Stimulated activated CD8-positive, alpha-beta memory T cell treated with anti-CD3 and anti-CD28 coated beads, Interleukin-7, amount 100 ng/mL, for 48 hours (primary cell): ENCODE results near the gene KCTD10.

Experiments
- DNase-seq, 2 donors: peaks; one replicate each; pipeline ENCODE4 v3.0.0-alpha.2; 2020; ENCODE audit warnings: low read depth in 1 of 2; ENCODE audit errors: extremely low read depth in 1 of 2

The KCTD10 gene

DNA sequence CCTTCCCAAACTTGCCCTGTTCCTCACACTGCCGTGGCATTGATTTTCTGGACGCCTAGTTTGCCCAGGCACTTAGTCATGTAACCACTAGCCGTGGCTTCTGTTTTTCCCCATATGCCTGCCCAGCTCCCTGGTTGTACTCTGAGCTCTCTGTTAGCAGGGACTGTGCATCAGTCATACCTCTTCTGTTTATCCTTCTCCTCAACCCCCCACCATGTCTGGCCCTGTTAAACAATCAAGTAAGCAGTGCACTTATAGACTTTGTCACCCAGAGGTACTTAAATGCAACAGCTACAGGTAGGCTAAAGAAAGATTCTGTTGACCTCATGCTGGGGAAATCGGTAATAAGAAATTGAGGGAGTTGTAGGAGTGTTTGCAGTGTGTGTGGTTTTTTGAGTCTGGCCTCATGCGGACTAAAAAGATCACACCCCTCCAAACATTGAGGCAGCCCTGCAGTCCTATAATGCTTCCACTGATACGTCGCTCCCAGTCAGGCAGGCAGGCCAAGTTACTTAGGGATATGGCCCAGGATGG, 17.3 kb upstream of the KCTD10 start:
- no peak for DNase-seq

- DNase-seq = no peak
Observed at GRCh38 chr12:109493938-109494337, 16.8 kb upstream of the KCTD10 start.

- DNase-seq = no peak
Observed at GRCh38 chr12:109493090-109493489, 16.0 kb upstream of the KCTD10 start.

- DNase-seq = no peak
Observed at GRCh38 chr12:109492371-109492770, 15.3 kb upstream of the KCTD10 start.

- DNase-seq = no peak
Observed at GRCh38 chr12:109491671-109492070, 14.6 kb upstream of the KCTD10 start.

GRCh38 chr12:109489955-109490565, 13.0 kb upstream of the KCTD10 start:
- no peak for DNase-seq

DNA sequence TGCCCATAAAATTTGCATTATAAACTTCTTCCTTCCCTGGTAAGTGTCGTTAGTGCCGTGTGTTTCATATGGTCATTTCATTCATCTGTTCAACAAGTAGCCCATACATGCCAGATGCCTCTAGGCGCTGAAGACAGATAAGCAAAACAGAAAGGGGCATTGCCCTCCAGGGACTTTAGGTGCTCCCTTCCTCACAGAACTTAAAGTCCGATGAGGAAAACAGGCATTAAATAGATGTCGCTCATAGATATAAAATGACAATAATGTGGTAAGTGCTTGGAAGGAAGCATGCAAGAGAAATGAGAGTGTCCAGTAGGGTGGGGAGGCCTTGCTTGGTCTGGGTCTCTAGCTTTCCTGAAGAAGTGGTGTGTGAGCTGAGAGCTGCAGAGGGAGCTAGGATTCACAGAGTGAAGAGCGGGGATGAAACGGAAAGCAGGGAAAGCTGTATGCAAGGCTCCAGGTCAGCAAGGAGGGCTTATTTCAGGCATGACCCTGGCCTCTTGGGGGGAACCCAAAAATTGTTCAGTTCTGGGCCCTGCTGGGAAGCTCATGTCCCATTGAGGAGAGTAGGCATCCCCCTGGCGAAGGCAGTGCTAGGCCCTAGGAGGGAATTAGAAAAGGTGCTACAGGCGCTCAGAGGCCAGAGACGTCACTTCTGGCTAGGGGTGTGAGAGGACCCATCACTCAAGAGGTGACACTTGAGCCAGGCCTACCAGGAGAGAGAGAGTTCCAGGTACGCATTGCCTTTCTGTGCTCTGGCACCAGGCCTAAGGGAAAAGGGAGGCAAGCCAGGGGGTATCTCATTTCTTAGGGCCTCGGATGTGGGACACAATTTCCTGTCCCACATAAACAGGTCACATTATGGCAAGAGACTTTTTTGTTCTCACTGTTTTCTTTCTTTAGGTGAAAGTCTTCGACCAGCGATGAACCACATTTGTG, 12.2 kb upstream of the KCTD10 start:
- no peak for DNase-seq

GRCh38 chr12:109488051-109488665, 11.1 kb upstream of the KCTD10 start:
- DNase-seq = no peak

- no peak for DNase-seq
Observed at GRCh38 chr12:109487181-109488050, 10.3 kb upstream of the KCTD10 start.

- no peak for DNase-seq
Observed at GRCh38 chr12:109485201-109485600, 8.1 kb upstream of the KCTD10 start.

DNA sequence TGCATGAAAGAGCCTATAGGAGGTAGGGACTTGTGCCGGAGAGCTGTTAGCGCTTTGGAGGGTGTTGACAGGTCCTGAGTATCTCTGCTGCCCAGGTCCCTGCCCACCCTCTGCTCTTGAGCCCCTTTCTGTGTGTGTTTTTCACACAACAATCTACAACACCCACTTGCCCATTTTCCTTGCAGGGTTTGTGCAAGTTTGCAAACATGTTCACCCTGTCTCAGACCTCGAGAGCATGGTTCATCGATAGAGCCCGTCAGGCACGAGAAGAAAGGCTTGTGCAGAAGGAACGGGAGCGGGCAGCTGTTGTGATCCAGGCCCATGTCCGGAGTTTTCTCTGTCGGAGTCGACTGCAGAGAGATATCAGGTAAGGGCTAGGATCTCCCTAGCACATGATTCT, 6.2 kb upstream of the KCTD10 start:
- no peak for DNase-seq

GRCh38 chr12:109482894-109483293, 5.8 kb upstream of the KCTD10 start:
- DNase-seq = no peak

GRCh38 chr12:109482491-109482890, 5.4 kb upstream of the KCTD10 start:
- no peak for DNase-seq

GRCh38 chr12:109481863-109482262, 4.8 kb upstream of the KCTD10 start:
- no peak for DNase-seq

- DNase-seq = no peak
Observed at GRCh38 chr12:109480356-109480755, 3.3 kb upstream of the KCTD10 start.

GRCh38 chr12:109479761-109480160, 2.7 kb upstream of the KCTD10 start:
- DNase-seq = no peak

DNA sequence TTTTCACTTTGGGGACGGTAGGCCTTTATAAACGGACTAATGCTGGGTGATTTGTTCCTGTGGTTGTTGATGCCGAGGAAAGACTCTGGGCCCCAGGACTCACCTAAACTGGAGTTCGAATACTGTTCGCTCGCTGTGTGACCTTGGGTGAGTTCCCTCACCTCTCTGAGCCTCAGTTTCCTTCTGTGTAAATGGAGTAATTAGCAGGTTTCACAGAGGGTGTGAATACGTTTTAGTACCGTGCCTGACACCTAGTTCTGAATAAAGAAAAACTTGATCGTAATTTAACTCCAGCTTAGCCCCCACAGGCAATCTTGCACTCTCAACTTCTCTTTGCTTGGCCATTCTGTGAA, 839 bp upstream of the KCTD10 start:
- no peak for DNase-seq

GRCh38 chr12:109476807-109477184, 304 bp downstream of the KCTD10 start:
- no peak for DNase-seq

DNA sequence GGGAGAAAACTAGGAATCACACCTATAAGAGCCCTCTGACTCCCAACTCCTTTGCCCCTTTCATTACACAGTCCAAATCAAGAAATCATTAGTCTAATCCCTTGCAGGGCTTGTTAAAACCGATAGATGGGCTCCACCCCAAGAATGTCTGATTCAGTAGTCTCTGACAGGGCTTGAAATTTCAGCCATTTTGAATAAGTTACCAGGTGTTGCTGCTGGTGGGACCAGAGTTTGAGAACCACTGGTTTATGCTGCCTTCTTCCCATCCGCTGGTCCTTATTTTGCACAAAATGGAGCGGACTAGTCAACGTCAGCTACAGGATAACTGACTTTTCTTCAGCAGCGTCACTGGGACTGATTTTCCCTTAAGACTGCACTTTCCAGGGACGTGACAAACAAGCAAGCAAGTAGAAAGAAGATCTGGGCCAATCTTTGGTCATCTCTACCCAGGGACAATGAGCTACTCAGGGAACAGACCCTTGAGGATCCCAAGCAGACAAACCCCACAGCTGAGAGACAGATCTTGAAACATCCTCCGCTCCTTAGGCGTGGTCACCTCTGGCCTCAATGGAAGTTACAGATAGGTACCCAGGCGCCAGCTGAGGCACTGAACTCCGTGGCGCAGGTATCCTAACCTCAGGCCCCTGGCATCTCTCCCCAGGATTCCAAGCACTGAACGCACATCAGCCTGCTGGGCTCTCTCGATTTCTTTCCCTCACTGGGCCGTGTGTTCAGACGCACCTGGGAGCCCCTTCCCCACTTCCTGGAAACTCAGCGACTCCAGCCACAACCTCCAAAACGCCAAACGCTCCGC, 900 bp downstream of the KCTD10 start:
- DNase-seq = no peak

- DNase-seq = no peak
Observed at GRCh38 chr12:109475121-109475520, 2.0 kb downstream of the KCTD10 start.
